RWPE2 (cell line): ENCODE results near the gene CDS2.

ENCODE experiments used
- ATAC-seq: fragments of 200-7000 bp; cut with Tn5 transposase; 3 replicates; pipeline ENCODE4 v1.9.1; 2021; ENCODE audit warnings: low read depth
- DNase-seq: peaks from one replicate; pipeline ENCODE4 v3.0.0-alpha.2; 2020; ENCODE audit warnings: low spot score
- H3K27ac ChIP-seq: fragments of 450-650 bp; 2 replicates; pipeline ENCODE4 v1.5.1; 2017; ENCODE audit warnings: mild to moderate bottlenecking; ENCODE audit not compliant: poor library complexity, severe bottlenecking
- H3K27me3 ChIP-seq: fragments of 250-450 bp; sonication (Bioruptor Pico); 2 replicates; pipeline ENCODE4 v1.5.1; 2021; ENCODE audit warnings: mild to moderate bottlenecking, moderate library complexity; ENCODE audit not compliant: insufficient read depth, poor library complexity, severe bottlenecking
- H3K36me3 ChIP-seq: fragments of 250-450 bp; sonication (Bioruptor Pico); 2 replicates; pipeline ENCODE4 v1.5.1; 2020; ENCODE audit warnings: low read depth, mild to moderate bottlenecking, moderate library complexity
- H3K4me1 ChIP-seq: fragments of 250-450 bp; sonication (Bioruptor Pico); 2 replicates; pipeline ENCODE4 v1.5.1; 2021; ENCODE audit warnings: mild to moderate bottlenecking, moderate library complexity; ENCODE audit not compliant: insufficient read depth, poor library complexity, severe bottlenecking
- H3K4me3 ChIP-seq: fragments of 250-450 bp; sonication (Bioruptor Pico); 2 replicates; pipeline ENCODE4 v1.5.1; 2021; ENCODE audit warnings: mild to moderate bottlenecking, moderate library complexity; ENCODE audit not compliant: severe bottlenecking
- H3K9me3 ChIP-seq: fragments of 250-450 bp; sonication (Bioruptor Pico); 2 replicates; pipeline ENCODE4 v1.5.1; 2021; ENCODE audit warnings: mild to moderate bottlenecking, moderate library complexity; ENCODE audit not compliant: severe bottlenecking
- CTCF ChIP-seq: fragments of 450-650 bp; IDR thresholded peaks from one replicate; pipeline ENCODE4 v1.5.1; 2017; ENCODE audit warnings: mild to moderate bottlenecking, moderate library complexity; ENCODE audit not compliant: poor library complexity, severe bottlenecking

CDS2 gene

GRCh38 chr20:5122873-5123260 lies 3.9 kb upstream of the CDS2 start:
- TF ChIP-seq CTCF = no peak
- Histone ChIP-seq H3K27ac (no peak overlapping the region), H3K4me1 (peaks cover 4% of the 10 kb centered on the region), H3K36me3 (peaks cover 13% of the 10 kb centered on the region), H3K27me3 (no peaks in the 10 kb centered on the region), H3K4me3 (no peak overlapping the region), H3K9me3 (no peaks in the 10 kb centered on the region)
- ATAC-seq (no peak), DNase-seq (no peak)

DNA sequence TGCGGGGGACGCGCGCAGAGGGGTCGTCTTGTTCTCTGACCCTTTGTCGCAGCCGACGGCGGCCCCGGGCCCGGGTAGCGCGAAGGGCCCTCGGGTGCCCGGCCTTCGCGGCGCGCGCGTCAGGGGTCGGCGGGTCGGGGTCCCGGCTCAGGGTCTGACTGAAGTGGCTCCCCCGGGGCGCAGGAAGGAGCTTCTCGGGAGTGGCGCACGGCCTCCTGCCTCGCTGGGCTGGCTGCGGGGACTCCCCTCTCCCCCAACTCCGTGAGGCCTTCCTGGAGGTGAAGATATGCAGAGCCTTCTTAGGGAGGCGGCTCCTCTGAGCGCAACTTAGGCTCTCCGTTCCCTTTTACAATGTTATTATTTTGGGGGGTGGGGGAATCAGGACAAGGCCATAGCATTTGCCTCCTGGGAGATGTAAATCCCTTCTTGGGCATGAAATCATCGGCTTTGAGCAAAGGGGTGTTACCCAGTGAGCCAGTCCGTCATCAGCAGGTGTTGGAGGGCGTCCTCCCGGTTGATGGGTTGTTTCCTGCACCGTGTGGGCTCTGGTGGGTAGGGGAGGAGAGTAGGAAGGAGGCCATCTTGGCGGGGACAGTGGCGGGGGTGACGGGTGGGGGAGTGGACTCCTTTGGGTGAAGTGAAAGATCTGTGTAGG lies 523 bp downstream of the CDS2 start:
- ATAC-seq (peak; percentile 43), DNase-seq (peak; percentile 67)
- peaks cover 4% of the 10 kb centered on the region for H3K4me1 ChIP-seq
- TF ChIP-seq CTCF = no peak
- H3K27me3 ChIP-seq = no peaks in the 10 kb centered on the region
- H3K4me3 ChIP-seq = peak overlapping the region; percentile 81
- H3K36me3 ChIP-seq = peaks cover 11% of the 10 kb centered on the region
- no peaks in the 10 kb centered on the region for H3K9me3 ChIP-seq
- H3K27ac ChIP-seq = peak overlapping the region; percentile 66

- peak overlapping the region; percentile 66 for H3K27ac ChIP-seq
- no peak for DNase-seq
- no peak for TF ChIP-seq CTCF
These were observed 1.1 kb downstream of the CDS2 start for GRCh38 chr20:5127859-5128424.

DNA sequence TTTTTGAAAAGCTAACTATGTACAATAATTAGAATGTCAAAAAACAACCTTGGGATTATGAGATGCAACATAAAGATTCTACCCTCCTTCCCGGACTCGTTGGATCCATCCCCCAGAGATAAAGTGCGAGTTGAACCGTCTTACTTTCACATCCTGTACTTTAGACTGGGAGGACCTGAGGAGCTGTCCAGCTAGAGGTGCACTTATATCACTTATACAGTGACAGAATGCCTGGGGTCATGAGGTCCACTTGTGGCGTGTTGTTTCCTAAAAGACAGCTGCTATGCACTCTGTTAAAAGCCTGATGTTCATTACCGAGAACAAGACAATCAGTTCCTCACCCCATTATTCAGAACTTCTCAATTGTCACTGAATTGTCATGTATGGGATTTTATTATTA lies 2.1 kb downstream of the CDS2 start:
- H3K4me1 ChIP-seq = peaks cover 4% of the 10 kb centered on the region
- DNase-seq (no peak), ATAC-seq (no peak)
- no peaks in the 10 kb centered on the region for H3K27me3 ChIP-seq
- peaks cover 14% of the 10 kb centered on the region for H3K36me3 ChIP-seq
- no peak overlapping the region for H3K27ac ChIP-seq
- no peak for TF ChIP-seq CTCF
- no peak overlapping the region for H3K4me3 ChIP-seq
- H3K9me3 ChIP-seq = no peaks in the 10 kb centered on the region

More at GRCh38 chr20:5127859-5128424, 1.1 kb downstream of the CDS2 start:
- Histone ChIP-seq H3K4me1 (peaks cover 4% of the 10 kb centered on the region), H3K27me3 (no peaks in the 10 kb centered on the region), H3K9me3 (no peaks in the 10 kb centered on the region), H3K36me3 (peaks cover 14% of the 10 kb centered on the region), H3K4me3 (peak overlapping the region; percentile 81)
- ATAC-seq = no peak

GRCh38 chr20:5131502-5131901 lies 4.7 kb downstream of the CDS2 start:
- H3K9me3 ChIP-seq = no peaks in the 10 kb centered on the region
- ATAC-seq (no peak), DNase-seq (no peak)
- H3K36me3 ChIP-seq = peaks cover 14% of the 10 kb centered on the region
- no peak for TF ChIP-seq CTCF
- H3K27ac ChIP-seq = no peak overlapping the region
- no peaks in the 10 kb centered on the region for H3K27me3 ChIP-seq
- H3K4me1 ChIP-seq = peaks cover 4% of the 10 kb centered on the region
- no peak overlapping the region for H3K4me3 ChIP-seq
